Prostate gland (tissue), 2 donors: Measurements from ENCODE around the gene LGMN.

ENCODE experiments used
- POLR2AphosphoS5 ChIP-seq: sonication (generic); formaldehyde crosslinking; IDR thresholded peaks from one replicate; pipeline ENCODE4 v1.6.1; 2017; ENCODE audit warnings: antibody characterized with exemption
- TF ChIP-seq, protein P1 (sequence below), 4 experiments: fragments of 200-600 bp in 2 of 4; fragments of 450-650 bp in 2 of 4; sonication (generic) in 2 of 4; IDR thresholded peaks; 1 replicate in 3 of 4; 2 replicates in 1 of 4; pipeline ENCODE4 v1.5.1; 2016 to 2019; ENCODE audit warnings: antibody characterized with exemption in 4 of 4, mild to moderate bottlenecking in 2 of 4, moderate library complexity in 2 of 4

DNA sequence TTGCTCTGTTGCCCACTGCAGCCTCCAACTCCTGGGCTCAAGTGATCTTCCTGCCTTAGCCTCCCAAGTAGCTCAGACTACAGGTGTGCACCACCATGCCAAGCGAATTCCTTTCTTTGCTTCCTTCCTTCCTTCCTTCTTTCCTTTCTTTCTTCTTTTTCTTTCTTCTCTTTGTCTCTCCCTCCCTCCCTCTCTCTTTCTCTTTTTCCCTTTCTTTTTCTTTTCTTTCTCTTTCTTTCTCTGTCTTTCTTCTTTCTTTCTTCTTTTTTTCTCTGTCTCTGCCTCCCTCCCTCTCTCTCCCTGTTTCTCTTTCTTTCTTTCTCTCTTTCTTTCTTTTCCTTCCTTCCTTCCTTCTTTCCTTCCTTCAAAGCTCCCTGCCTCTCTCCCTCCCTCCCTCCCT, 52.9 kb downstream of the LGMN start:
- no peak for TF ChIP-seq POLR2AphosphoS5
- TF ChIP-seq, protein P1, sequence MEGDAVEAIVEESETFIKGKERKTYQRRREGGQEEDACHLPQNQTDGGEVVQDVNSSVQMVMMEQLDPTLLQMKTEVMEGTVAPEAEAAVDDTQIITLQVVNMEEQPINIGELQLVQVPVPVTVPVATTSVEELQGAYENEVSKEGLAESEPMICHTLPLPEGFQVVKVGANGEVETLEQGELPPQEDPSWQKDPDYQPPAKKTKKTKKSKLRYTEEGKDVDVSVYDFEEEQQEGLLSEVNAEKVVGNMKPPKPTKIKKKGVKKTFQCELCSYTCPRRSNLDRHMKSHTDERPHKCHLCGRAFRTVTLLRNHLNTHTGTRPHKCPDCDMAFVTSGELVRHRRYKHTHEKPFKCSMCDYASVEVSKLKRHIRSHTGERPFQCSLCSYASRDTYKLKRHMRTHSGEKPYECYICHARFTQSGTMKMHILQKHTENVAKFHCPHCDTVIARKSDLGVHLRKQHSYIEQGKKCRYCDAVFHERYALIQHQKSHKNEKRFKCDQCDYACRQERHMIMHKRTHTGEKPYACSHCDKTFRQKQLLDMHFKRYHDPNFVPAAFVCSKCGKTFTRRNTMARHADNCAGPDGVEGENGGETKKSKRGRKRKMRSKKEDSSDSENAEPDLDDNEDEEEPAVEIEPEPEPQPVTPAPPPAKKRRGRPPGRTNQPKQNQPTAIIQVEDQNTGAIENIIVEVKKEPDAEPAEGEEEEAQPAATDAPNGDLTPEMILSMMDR (IDR thresholded peaks at IDR 0.05): no peak
